Suppressor macrophage (primary cell): Measurements from ENCODE around the gene CRKL.

Experiments
- DNase-seq, 4 experiments: peaks; one replicate each; pipeline ENCODE4 v3.0.0-alpha.2; 2020 to 2022

The CRKL gene

DNA sequence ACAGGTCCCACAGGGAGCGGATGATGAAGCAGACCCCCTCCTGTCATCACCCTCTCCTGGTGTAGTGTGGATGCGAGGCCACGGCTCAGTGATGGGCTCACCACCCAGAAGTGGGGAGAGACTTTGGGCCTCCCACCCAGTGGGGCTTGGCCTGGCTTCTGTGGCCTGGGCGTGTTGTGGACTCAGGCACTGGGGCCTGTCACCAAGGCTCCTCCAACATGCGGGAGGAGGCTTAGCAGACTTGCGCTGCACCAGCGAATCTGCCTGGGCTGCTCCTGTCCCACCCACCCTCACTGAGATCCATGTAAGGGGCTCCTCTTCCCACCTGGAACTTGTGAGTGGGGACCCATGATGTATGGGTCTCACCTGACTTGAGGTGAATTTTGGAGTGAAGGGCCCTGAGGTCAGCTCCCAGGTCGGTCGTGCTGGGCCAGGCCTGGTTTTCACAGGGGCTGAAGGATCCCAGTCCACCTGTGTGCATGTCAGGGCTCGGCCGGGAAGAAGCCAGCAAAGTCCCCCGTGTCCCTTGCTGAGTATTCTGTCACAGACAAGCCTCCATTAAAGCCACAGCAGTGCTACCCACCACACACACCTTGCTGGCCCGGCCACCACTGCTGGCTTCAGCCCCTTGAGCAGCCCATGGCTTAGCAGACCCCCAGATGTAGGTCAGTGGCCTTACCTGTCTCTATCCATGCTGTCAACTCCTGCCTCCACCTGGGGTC lies 80.5 kb downstream of the CRKL start:
- DNase-seq, result no peak

- no peak for DNase-seq
These were observed 81.5 kb downstream of the CRKL start for GRCh38 chr22:20998411-20999336.

DNA sequence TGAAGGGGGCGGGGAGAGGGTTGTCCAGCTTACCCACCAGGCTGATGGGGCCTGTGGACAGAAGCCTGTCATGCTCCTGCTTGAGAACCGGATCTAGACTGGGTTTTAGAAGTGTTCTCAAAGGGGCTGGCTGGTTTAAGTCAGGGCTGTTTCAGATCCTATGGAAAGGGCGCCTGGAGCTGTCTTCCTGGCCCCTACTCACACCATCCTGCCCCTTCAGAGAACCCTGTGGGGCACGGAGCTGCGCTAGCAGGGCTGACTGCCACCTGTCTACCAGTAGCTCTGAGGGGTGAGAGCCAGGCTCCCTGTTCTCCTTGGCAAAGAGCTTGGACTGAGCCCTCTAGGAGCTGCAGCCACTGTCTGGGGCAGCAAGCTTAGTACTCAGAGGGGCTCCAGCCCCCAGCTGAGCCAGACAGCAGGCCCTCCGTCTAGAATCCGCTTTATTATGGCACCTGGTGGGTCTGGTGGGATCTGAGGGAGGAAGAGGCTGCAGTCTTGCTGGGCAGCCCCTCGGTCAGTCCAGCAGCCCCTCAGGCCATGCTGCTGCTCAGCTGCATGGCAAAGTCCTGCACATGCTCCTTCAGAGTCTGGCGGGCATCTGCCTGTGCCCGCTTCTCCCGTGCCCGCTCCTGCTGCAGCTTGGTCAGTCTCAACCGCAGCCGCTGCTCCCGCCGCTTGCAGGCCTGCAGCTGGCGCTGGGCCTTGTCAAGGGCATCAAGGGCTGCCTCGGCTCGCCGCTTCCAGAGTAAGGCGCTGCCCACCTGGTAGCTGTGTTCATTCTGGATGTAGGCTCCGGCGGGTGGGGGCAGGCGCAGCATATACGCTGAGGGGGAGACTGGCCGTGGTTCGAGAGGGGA lies 82.4 kb downstream of the CRKL start:
- DNase-seq, result no peak

- DNase-seq, result no peak
These were observed 83.2 kb downstream of the CRKL start for GRCh38 chr22:21000207-21000986.

- DNase-seq, result no peak
These were observed 83.9 kb downstream of the CRKL start for GRCh38 chr22:21000987-21001600.

DNA sequence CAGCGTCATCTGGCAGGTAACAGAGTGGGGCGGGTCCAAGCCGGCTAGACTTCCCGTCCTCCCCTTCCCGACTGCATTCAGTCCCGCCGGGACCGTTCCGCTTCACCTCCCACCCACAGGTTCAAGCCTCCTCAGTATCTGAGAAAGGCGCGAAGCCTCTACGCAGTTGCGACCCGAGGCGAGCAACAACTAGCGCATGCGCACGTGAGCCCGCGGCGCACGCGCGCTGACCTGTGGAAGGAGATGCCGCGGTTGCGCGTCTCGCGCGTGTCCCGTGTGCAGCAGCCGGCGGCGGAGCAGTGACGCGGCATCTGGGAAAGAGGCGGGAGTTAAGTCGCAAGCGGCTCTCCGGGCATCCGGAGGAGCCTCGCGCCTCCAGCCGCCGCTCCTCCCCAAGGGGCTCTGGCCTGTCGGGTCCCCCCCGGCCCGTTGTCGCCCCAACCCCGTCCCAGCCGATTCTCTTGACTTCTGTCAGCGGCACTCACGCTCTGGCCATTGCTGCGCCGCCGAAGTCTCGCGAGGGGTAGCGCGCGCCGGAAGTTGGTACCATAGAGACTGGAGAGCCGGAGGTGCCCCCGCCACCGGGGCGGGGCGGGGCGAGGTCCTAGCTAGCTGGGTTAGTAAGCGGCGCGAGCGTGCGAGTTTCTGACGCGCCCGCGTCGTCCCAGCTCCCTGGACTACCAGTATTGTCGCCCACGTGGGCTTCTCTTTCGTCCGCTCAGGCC lies 84.6 kb downstream of the CRKL start, which contains the start of gene THAP7:
TSS of gene THAP7 (minus strand) at position 518 of the 725 bp plus-strand sequence. CDS start at position 311, 207 bp downstream.
- DNase-seq, result peak; percentile 98 to 99 (median 98)
